GM18502 (cell line): ENCODE data around the gene NOL7.

Source experiments
- ATAC-seq: cut with Tn5 transposase; IDR thresholded peaks from one replicate; pipeline ENCODE4 v1.9.1; 2021; ENCODE audit warnings: mild to moderate bottlenecking; ENCODE audit not compliant: unreplicated experiment, poor library complexity

NOL7 gene

DNA sequence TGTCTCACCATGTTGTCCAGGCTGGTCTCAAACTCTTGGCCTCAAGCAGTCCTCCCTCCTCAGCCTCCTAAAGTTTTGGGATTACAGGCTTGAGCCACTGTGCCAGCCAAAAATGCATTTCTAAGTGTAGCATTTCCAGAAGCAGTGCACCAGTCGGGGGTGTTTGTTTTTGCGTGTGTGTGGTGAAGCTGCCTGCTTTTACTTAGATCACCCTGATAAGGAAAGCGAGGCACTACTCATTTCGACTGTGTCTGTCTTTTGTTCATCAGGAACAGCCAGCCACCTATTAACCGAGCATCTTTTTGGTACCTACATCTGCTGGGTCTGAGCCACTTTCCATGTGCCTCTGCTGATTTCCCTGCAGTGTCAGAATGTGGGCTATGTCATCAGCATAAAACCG, 22.0 kb upstream of the NOL7 start:
- ATAC-seq: no peak

DNA sequence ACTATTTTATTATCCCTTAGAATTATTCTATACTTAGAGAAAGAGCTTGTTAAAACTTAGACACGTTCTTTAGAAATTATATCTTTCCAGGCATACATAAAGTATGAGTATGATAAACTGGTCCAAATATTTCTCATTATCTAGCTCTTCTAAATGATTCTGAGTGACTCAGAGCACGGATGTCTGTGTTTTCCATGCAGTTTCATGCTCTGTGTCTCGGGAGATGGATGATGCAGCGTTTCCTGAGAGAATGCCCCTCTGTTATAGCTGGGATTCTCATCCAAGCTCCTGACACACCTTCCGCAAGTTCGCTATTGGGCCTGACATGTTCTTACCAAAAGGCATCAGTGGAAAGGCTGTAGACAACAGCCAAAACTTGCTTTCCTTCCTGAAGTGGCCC, 21.4 kb upstream of the NOL7 start:
- no peak for ATAC-seq

DNA sequence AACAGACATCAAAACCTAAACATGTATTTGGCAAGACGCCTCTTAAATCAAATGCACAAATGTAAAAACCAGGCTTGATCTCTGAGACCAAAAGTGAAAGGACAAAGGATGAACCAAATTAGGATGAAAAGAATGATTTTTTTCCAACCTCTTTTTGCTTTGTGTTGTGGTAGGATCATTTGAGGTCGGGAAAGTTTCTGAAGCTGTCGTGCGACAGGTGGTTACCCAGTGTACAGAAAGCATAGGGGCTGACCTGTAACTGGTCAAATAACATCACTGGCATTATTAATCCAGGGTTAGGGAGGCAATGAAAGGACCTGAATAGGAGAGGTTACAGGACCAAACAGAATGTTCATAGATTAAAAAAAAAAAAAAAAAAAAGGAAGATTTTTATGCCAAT, 18.1 kb upstream of the NOL7 start:
- no peak for ATAC-seq

DNA sequence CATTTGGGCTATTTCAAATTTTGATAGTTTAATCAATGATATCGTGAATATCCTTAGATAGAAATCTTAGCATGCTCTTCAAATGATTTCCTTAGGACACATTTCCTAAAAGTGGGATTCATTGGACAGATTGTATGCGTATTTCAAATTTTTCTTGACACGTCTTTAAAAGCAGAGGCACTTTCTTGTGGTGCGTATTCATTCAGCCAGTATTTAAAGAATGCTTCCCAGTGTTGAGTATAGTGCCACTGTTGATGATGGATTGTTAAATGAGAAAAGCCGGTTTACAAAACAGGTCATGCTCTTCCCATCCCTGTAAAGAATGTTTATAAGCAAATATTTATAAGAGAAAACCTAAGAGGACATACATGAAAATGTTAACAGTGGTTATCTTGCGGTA, 15.1 kb upstream of the NOL7 start:
- no peak for ATAC-seq

DNA sequence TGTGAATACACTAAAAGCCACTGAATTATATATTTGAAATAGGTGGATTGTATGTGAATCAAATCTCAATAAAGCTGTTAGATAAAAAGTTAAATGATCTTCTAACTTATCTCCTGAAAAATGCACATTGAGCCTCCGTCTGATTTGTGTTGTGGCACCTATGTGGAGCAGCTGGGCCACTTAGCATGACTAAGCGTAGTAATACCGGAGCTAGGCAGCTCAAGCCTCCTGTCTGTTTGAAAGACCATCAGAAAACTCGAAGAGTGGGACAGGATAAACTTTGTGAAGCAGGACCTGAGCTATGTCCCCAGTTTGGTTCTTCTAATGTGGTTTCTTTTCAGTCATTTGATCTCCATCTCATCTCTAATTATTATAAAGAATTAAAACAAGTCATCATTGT, 11.0 kb upstream of the NOL7 start:
- ATAC-seq: no peak

DNA sequence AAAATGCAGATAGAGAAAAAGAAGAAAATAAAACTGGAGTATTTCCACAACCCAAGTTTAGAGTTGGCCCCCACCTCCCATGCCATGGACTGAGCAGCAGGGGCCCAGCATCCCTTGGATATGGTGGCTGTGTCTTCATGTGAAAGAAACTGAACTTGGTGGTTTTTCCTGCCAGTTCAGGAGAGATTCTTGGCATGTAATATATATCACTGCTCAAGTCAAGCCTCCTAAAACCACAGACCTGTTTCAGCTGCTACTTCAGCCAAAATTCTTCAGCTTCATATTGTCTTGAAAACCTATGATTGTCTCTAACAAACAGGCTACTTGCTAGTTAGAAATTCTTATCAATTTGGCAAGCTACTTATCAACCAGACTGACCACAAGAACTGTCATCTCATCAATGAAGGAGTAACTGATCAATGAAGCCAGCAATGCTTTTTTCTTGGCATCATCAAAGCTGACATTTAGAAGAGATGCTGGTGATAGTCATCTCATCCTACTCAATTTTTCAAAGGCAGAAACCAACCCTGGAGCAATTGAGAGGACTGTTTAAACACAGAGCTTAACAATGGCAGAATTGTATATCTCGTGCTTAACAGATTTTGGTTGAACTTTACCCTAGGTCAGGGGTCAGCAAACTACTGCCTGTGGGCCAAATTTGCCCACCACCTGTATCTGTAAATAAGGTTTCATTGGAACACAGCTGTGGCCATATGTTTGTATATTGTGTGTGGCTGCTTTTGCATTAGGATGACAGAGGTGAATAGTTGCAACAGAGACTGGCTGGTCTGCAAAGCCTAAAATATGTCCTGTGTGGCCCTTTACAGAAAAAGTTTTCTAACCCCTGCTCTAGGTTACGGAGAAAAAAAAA, 10.4 kb upstream of the NOL7 start:
- ATAC-seq: no peak

DNA sequence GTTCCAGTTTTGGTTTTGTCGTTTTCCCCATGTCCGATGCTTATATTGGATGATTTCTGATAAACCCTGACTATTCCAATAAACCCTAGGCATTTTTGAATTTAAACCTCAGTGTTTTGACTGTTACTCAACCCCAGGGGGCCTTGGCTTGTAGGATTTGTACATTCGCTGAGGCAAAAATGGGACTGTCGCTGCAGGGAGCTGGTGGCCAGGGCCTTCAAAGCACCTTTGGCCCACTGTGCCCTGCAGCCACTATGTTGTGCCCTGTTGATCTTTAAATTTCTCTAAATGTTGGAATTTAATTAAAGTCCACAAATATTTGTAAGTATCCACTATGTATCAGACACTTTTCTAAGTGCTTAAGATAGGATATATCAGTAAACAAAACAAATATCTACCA, 9.5 kb upstream of the NOL7 start:
- ATAC-seq: no peak

DNA sequence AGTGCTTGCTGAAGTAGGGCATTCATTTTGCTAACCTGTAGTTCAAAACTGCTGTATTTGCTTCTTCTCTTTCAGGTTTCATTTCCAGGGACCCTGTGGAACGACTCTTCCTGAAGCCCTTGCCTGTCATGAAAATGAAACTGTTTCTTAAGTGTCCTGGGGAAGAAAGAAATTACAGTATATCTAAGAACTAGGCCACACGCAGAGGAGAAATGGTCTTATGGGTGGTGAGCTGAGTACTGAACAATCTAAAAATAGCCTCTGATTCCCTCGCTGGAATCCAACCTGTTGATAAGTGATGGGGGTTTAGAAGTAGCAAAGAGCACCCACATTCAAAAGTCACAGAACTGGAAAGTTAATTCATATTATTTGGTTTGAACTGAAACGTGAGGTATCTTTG, 3.4 kb upstream of the NOL7 start:
- no peak for ATAC-seq

DNA sequence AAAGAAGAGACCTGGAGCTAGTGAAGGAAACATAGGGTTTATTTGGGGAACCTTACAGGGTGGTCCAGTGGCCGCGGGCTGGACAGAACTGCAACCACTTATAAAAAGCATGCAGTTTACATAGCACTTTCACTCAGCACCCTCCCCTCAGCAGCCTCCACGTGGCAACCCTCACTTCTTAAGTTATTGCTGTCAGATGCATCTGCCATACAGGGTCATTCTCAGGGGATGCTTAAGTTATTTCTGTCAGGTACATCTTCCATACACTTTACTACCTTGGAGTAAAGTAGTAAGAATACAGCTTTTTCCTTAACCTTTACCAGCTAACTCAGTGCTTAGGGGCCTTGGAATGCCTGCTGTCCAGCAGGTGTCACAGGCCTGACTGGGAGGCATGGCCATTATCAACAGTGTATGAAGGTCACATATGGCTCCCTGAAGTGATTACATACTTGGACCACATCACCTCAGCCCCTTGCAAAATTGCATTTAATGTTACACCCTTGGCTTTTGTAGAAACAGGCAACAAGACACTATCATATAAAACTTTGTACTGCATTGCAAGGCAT, 2.0 kb upstream of the NOL7 start:
- ATAC-seq: no peak

DNA sequence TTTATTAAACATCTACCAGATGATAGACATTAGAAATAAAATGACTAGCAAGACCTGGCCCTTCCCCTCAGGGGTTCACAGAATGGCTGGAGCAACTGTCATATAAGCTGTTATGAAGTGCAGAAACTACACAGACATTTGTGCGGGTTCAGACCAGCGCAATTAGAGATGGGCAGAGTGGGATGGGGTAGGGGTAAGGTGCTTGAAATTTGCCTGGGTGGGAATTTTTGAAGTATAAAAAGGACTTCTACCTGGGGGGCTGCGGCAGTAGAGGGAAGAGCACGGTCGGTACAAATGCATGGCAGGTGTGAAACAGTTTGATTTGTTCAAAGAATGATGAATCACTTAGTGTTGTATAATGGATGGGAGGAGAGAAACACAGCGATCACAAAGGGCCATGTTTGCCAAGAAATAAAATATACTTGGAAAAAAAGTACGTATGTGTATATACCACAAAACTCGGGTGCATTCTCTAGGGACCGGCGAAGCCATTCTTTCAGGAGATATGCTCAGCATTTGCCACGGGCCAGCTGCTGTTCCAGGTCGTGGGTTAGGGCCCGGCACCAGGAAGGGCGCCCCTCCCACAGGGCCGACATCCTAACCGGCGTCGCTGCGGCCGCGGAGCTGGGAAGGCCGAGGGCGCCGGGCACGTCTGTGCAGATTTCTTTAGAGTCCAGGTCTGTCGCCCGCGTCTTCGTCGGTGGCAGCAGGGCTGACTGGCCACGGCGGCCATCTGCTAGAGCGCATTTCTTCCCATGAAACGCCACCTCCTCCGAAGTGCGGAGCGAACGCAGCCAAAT, 809 bp upstream of the NOL7 start:
- peak; percentile 16 for ATAC-seq

DNA sequence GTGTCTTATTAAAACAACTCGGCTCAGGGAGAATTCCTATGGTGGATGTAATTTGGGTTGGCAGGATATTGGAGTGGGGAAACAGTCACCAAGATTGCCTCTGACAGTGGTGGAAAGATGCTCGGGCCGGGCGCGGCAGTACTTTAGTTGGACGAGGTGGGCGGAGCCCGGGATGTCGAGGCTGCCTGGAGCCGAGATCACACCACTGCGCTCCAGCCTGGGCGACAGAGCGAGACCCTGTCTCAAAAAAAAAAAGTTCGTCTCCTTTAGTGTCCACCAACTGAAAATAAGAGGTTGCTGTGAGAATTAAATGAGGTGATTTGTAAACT, 621 bp downstream of the NOL7 start:
- ATAC-seq: peak; percentile 26

DNA sequence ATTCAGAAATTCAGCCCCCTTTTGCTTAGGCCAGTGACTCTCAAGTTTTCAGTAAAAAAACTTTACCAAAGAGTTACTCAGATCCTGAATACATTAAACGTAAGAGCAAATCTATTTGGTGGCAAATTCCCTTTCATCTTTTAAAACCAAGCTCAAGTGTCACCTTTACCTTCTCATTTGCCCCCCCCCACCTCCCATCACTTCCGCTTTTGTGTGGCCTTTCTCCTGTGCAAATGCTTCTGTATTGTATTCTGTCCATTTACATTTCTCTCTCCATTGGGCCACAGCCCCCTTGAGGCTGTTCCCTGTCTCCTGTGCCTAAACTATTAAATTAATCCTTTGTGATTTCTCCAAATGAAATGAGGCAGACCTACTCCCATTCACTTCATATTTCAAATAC, 1.9 kb downstream of the NOL7 start:
- no peak for ATAC-seq

DNA sequence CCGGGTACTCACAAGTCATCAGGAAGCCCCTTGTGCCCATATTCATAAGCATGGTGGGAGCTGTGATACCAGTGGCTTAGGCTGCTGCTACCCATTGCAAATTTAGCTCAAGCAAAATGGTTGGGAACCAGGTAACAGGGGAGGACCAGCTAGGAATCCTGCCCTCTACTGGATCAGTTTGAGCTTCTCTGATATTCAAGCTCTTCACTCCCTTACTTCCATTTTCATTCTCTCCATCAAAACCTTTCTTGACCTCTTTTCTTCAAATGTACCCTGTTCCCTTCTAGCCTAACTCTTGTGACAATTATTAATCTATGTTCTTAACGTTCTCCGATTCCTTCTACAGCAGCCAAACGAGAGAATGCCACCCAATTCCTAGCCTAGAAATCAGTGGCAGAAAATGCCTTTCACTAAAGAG, 9.7 kb downstream of the NOL7 start:
- peak; percentile 58 for ATAC-seq

DNA sequence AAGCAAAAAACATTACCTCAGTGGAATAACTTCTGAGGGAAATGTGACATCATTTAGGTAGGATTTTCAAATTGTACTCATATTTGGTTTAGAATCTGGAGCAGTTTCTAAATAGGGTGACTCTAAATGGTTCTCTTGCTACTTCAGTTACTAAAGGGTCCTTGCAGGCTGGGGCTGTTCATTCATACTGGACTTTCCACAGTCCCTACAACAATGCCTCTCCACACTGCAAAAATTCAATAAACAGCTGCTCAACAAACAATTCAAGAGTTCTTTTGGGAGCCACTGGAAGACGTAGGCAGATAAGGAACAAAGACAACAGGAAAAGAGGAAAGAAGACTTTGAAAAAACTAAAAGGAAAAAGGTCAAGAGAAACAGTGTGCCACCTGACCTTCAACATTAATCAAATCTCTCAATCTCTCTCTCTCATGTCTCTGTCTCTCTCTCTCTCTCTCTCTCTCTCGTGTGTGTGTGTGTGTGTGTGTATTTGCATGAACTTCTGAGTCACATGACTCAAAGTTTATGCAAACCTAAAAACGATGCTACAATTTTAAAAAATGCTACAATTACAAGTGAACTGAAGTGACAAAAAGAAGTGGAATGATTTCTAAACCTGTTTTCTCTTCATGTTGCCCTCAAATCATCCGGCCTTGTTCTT, 14.5 kb downstream of the NOL7 start:
- ATAC-seq: no peak

DNA sequence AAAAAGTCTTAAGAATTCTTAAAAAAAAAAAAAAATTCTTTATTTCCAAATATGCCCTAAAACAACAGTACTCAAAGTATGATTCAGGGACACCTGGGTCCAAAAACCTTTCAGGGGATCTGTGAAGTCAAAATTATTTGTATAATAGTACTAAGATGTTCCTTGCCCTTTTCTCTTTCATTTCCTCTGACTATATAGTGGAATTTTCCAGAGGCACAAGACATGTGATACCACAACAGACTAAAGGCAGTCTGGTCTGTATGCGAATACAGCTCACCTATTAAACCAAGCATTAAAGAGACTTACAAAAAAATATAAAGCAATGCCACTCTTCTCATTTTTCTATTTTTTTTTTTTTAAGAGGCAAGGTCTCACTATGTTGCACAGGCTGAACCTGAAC, 15.4 kb downstream of the NOL7 start:
- ATAC-seq: no peak

DNA sequence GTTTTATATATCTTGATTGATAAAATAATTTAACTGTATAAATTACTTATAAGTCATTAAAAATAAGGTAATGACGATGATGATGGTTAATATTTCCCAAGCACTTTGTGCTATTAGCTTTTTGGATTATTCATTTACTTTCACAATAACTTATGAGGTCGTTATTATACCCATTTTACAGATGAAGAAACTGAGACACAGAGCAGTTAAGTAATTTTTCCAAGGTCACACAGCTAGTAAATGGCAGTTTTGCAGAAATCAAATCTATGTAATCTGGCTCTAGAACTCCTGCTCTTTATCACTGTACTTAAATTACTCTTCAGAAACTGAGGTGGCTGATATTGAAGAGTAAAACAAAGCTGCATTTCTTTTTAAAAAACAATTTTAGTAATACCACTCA, 18.2 kb downstream of the NOL7 start:
- ATAC-seq: no peak

DNA sequence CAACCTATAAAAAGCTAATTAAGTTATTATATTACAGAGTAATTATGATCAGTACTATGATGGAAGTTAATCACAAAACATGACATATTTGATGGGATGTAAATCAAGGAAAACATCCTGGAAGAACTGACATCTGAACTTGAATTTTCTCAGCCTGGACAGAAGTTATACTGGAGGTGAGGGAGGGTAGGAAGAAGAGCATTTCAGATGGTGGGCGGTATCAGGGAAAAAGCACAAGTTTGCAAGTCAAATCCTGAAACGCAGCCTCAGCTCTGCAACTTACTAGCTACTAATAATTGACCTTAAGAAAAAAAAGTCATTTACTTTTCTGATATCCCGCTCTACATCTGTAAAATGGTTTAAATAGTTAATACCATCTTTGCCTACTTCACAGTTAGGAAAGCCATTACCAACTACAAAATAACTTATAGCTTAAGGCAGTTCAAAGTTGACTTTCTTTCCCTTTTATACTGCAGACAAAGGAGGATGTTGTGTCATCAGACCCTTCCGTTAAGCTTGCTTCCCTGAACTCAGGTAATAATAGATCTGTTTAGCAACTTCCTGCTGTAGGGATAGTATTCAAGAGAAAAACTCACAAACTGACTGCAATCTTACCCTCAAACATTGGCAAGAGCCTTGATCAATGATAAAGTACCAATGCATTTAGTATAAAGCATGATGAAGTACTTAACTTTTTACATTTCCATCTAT, 21.0 kb downstream of the NOL7 start:
- ATAC-seq: no peak

DNA sequence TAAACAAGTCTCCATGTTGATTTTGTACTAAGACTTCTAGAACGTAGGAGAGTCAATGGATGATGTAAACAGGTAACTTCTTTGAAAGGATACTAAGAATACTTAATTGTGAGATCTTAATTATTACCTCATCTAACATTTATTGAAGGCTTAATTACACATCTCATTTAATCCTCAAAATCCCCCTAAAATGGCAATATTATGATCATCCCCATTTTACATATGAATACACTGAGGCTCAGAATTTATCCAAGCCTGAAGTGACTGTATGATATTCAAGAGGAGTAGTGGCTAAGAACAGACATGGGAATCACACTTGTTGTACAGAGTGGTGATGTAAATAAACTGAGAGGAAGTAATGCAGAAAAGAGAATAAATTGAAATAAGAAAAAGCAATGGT, 22.9 kb downstream of the NOL7 start:
- no peak for ATAC-seq

DNA sequence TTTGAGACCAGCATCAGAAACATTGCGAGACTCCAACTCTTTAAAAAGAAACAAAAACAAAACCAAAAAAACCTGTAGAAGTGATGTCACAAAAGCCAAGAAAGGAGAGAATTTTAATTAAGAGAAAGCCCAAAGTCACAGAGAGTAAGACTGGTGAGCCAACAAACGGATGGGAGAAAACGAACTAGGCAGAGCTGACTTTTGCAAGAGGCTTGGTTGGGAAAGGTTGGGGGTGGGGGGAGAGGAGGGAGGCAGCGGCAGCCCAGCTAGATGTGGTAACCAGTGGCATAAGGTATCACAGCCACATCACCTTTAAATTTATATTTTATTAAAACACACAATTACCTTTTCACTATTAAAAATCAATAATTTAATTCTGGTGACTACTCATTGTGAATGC, 23.5 kb downstream of the NOL7 start:
- ATAC-seq: no peak

DNA sequence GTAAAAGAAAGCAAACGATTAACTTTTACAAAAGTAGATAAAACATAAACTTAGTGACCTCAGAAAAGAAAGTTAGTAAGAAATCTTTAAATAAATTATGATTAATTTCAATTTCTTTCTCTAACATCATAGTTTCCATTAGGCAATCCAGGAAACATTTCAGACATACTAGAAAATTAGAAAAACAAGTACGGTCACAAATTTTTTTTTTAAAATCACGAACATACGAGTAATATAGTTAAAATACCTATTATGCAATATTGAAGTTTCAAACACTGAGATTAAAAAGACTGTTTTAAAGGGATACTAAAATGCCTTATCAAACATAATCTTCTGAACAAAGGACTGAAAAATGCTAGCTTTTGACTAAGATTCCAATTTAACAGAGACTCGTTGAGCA, 26.2 kb downstream of the NOL7 start:
- no peak for ATAC-seq
